ENCODE measurements around the gene PYGL. TPM values are rescaled to one million over a fixed set of nuclear protein-coding genes. Genes with fewer than 3 reads are reported as not detected.

The PYGL gene
- polyA plus RNA-seq, 1 donor (not counting 4 experiments of a cell fraction or from before 2014, with no cell fraction given): 331 TPM

DNA sequence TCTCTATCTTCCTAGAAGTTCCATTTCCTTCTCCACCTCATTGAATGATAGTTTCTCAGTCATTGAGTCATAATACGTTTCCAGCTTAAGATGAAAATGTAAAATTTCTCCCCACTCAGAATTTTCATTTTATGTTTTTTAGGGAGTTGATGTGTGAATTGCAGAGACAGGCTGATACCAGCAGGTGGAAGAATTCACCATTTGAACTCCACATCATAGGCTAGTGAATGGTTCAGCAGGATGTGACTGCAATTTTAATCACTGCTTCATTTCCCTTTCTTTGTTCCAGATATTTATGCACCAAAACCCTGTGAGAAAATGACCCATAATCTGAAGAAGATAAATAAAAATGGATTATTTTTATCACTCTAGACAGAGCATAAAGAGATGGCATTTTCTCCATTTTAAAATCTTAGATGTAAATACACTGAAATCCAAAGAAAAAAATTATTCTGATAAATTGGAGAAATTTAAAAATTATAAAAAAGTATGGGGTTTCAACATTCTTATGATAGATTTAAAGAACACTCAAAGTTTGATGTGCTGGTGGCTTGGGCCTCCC, 10.6 kb upstream of the PYGL start:
- H3K27me3 ChIP-seq (ENCODE audit: control insufficient read depth, extremely low read depth, insufficient read depth, low read length): no peaks in the 10 kb centered on the region
- FAIRE-seq (peak; percentile 85), DNase-seq (ENCODE audit: low read depth, low spot score) (no peak)
- peak overlapping the region; percentile 93 for H3K27ac ChIP-seq (ENCODE audit: control insufficient read depth, insufficient read depth, low read length)
- peaks cover 14% of the 10 kb centered on the region for H3K4me1 ChIP-seq (ENCODE audit: control insufficient read depth, extremely low read depth, insufficient read depth, low read length)
- no peaks in the 10 kb centered on the region for H3K9me3 ChIP-seq (ENCODE audit: control insufficient read depth, low read depth, low read length)
- H3K36me3 ChIP-seq (ENCODE audit: control insufficient read depth in 2 of 2, extremely low read depth in 1 of 2, insufficient read depth in 2 of 2, low read length in 2 of 2): no peaks in the 10 kb centered on the region
- H2AFZ ChIP-seq (ENCODE audit: control insufficient read depth, low read length): peak overlapping the region; percentile 91
- H4K20me1 ChIP-seq (ENCODE audit: control insufficient read depth, extremely low read depth, insufficient read depth, low read length): no peaks in the 10 kb centered on the region
- no peak for TF ChIP-seq EZH2 (IDR thresholded peaks at IDR 0.05; ENCODE audit: low read length)
- TF ChIP-seq, protein P1, sequence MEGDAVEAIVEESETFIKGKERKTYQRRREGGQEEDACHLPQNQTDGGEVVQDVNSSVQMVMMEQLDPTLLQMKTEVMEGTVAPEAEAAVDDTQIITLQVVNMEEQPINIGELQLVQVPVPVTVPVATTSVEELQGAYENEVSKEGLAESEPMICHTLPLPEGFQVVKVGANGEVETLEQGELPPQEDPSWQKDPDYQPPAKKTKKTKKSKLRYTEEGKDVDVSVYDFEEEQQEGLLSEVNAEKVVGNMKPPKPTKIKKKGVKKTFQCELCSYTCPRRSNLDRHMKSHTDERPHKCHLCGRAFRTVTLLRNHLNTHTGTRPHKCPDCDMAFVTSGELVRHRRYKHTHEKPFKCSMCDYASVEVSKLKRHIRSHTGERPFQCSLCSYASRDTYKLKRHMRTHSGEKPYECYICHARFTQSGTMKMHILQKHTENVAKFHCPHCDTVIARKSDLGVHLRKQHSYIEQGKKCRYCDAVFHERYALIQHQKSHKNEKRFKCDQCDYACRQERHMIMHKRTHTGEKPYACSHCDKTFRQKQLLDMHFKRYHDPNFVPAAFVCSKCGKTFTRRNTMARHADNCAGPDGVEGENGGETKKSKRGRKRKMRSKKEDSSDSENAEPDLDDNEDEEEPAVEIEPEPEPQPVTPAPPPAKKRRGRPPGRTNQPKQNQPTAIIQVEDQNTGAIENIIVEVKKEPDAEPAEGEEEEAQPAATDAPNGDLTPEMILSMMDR (optimal IDR thresholded peaks at IDR 0.05 in 1 of 3, IDR thresholded peaks at IDR 0.05 in 1 of 3, conservative IDR thresholded peaks at IDR 0.05 in 1 of 3; ENCODE audit: extremely low read depth in 1 of 3, insufficient read depth in 2 of 3, low read length in 3 of 3): peak; percentile 50 to 72 (median 58)
- H3K4me3 ChIP-seq (ENCODE audit: control insufficient read depth in 2 of 3, extremely low read depth in 1 of 3, insufficient read depth in 2 of 3, low read depth in 1 of 3, low read length in 3 of 3): peak overlapping the region in 2 of 3 experiments; percentile 33 to 55
- peak overlapping the region; percentile 78 for H3K4me2 ChIP-seq (ENCODE audit: control insufficient read depth, extremely low read depth, insufficient read depth, low read depth, low read length)
- H3K79me2 ChIP-seq (ENCODE audit: control insufficient read depth, insufficient read depth, low read length): no peaks in the 10 kb centered on the region
- H3K9ac ChIP-seq (ENCODE audit: control insufficient read depth, extremely low read depth, insufficient read depth, low read length): peak overlapping the region; percentile 62
- dilution Hi-C loops (cut with MboI; ENCODE audit: extremely low pct_ligation_motif_present, low sequenced_read_pairs): no loop called here
- H3K9me1 ChIP-seq (ENCODE audit: control insufficient read depth, extremely low read depth, insufficient read depth, low read length): no peaks in the 10 kb centered on the region

DNA sequence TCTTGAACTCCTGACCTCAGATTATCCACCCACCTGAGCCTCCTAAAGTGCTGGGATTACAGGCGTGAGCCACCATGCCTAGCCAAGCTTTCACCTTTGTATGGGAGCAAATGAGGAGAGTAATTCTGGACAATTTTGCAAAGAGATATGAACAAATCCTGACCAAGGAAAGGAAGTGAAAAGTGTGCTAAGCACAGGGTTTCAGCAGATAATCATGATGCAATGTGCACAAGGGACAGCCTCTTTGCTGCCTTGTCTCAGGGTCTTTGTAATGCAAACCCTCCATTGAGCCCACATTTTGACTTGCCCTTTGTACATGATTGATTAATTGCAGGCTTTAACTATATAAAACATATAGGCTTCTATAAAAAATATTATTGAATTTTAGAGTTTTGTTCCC, 9.2 kb upstream of the PYGL start:
- H3K27ac ChIP-seq (ENCODE audit: control insufficient read depth, insufficient read depth, low read length): no peak overlapping the region
- dilution Hi-C loops (cut with MboI; ENCODE audit: extremely low pct_ligation_motif_present, low sequenced_read_pairs): no loop called here
- no peak overlapping the region for H3K4me2 ChIP-seq (ENCODE audit: control insufficient read depth, extremely low read depth, insufficient read depth, low read depth, low read length)
- H3K4me3 ChIP-seq (ENCODE audit: control insufficient read depth in 2 of 3, extremely low read depth in 1 of 3, insufficient read depth in 2 of 3, low read depth in 1 of 3, low read length in 3 of 3): no peak overlapping the region
- H3K9me1 ChIP-seq (ENCODE audit: control insufficient read depth, extremely low read depth, insufficient read depth, low read length): no peaks in the 10 kb centered on the region
- H2AFZ ChIP-seq (ENCODE audit: control insufficient read depth, low read length): no peak overlapping the region
- FAIRE-seq (no peak), DNase-seq (ENCODE audit: low read depth, low spot score) (no peak)
- TF ChIP-seq EZH2 (IDR thresholded peaks at IDR 0.05; ENCODE audit: low read length): no peak
- TF ChIP-seq, protein P1 (optimal IDR thresholded peaks at IDR 0.05 in 1 of 3, IDR thresholded peaks at IDR 0.05 in 1 of 3, conservative IDR thresholded peaks at IDR 0.05 in 1 of 3; ENCODE audit: extremely low read depth in 1 of 3, insufficient read depth in 2 of 3, low read length in 3 of 3): no peak
- H3K9ac ChIP-seq (ENCODE audit: control insufficient read depth, extremely low read depth, insufficient read depth, low read length): no peak overlapping the region
- no peaks in the 10 kb centered on the region for H3K79me2 ChIP-seq (ENCODE audit: control insufficient read depth, insufficient read depth, low read length)
- no peaks in the 10 kb centered on the region for H3K9me3 ChIP-seq (ENCODE audit: control insufficient read depth, low read depth, low read length)
- H3K4me1 ChIP-seq (ENCODE audit: control insufficient read depth, extremely low read depth, insufficient read depth, low read length): peaks cover 14% of the 10 kb centered on the region
- H4K20me1 ChIP-seq (ENCODE audit: control insufficient read depth, extremely low read depth, insufficient read depth, low read length): no peaks in the 10 kb centered on the region
- no peaks in the 10 kb centered on the region for H3K36me3 ChIP-seq (ENCODE audit: control insufficient read depth in 2 of 2, extremely low read depth in 1 of 2, insufficient read depth in 2 of 2, low read length in 2 of 2)
- H3K27me3 ChIP-seq (ENCODE audit: control insufficient read depth, extremely low read depth, insufficient read depth, low read length): no peaks in the 10 kb centered on the region
